ENCODE measurements around the gene PTGER4. TPM values are rescaled to one million over a fixed set of nuclear protein-coding genes. Genes with fewer than 3 reads are reported as not detected.
"Not testable (repeated sequence)": the region's sequence is repeated elsewhere in the genome, so short reads cannot be mapped to it uniquely, and the experiment has no call there.

The PTGER4 gene
- total RNA-seq, 1 donor from 2014 or later, result 4.9 TPM

DNA sequence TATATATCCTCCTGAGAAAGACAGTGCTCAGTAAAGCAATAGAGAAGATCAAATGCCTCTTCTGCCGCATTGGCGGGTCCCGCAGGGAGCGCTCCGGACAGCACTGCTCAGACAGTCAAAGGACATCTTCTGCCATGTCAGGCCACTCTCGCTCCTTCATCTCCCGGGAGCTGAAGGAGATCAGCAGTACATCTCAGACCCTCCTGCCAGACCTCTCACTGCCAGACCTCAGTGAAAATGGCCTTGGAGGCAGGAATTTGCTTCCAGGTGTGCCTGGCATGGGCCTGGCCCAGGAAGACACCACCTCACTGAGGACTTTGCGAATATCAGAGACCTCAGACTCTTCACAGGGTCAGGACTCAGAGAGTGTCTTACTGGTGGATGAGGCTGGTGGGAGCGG lies 12.2 kb downstream of the PTGER4 start:
- H3K4me3 Mint-ChIP-seq (ENCODE audit: unreplicated experiment), result no peak overlapping the region

DNA sequence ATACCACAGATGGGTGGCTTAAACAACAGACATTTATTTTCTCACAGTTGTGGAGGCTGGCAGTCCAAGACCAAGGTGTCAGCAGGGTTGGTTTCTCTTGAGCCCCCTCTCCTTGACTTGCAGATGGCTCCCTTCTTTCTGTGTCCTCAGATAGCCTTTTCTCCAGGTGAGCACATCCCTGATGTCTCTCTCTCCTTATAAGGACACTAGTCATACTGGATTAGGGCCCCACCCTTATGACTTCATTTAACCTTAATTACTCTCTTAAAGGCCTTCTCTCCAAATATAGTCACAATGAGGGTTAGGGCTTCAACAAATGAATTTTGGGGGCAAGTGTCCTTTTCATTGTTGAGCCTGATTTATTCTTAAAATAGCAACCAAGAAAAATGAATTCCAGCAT lies 14.7 kb downstream of the PTGER4 start:
- no peak for DNase-seq (ENCODE audit: low spot score)
- TF ChIP-seq, protein P1, sequence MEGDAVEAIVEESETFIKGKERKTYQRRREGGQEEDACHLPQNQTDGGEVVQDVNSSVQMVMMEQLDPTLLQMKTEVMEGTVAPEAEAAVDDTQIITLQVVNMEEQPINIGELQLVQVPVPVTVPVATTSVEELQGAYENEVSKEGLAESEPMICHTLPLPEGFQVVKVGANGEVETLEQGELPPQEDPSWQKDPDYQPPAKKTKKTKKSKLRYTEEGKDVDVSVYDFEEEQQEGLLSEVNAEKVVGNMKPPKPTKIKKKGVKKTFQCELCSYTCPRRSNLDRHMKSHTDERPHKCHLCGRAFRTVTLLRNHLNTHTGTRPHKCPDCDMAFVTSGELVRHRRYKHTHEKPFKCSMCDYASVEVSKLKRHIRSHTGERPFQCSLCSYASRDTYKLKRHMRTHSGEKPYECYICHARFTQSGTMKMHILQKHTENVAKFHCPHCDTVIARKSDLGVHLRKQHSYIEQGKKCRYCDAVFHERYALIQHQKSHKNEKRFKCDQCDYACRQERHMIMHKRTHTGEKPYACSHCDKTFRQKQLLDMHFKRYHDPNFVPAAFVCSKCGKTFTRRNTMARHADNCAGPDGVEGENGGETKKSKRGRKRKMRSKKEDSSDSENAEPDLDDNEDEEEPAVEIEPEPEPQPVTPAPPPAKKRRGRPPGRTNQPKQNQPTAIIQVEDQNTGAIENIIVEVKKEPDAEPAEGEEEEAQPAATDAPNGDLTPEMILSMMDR (IDR thresholded peaks at IDR 0.05), result no peak
- Mint-ChIP-seq H3K4me3 (ENCODE audit: unreplicated experiment) (no peak overlapping the region), H3K9me3 (ENCODE audit: low read depth) (peaks cover 3% of the 10 kb centered on the region), H3K4me1 (ENCODE audit: low read depth) (peaks cover 3% of the 10 kb centered on the region), H3K27ac (ENCODE audit: unreplicated experiment) (no peak overlapping the region), H3K36me3 (ENCODE audit: low read depth) (peaks cover 6% of the 10 kb centered on the region), H3K27me3 (ENCODE audit: low read depth) (no peaks in the 10 kb centered on the region)

More for the DNA sequence above, 12.2 kb downstream of the PTGER4 start:
- Mint-ChIP-seq H3K4me1 (ENCODE audit: low read depth) (peaks cover 27% of the 10 kb centered on the region), H3K27ac (ENCODE audit: unreplicated experiment) (peak overlapping the region; percentile 17), H3K27me3 (ENCODE audit: low read depth) (no peaks in the 10 kb centered on the region), H3K36me3 (ENCODE audit: low read depth) (peaks cover 6% of the 10 kb centered on the region), H3K9me3 (ENCODE audit: low read depth) (peaks cover 3% of the 10 kb centered on the region)
- TF ChIP-seq, protein P1 (IDR thresholded peaks at IDR 0.05), result no peak
- no peak for DNase-seq (ENCODE audit: low spot score)

DNA sequence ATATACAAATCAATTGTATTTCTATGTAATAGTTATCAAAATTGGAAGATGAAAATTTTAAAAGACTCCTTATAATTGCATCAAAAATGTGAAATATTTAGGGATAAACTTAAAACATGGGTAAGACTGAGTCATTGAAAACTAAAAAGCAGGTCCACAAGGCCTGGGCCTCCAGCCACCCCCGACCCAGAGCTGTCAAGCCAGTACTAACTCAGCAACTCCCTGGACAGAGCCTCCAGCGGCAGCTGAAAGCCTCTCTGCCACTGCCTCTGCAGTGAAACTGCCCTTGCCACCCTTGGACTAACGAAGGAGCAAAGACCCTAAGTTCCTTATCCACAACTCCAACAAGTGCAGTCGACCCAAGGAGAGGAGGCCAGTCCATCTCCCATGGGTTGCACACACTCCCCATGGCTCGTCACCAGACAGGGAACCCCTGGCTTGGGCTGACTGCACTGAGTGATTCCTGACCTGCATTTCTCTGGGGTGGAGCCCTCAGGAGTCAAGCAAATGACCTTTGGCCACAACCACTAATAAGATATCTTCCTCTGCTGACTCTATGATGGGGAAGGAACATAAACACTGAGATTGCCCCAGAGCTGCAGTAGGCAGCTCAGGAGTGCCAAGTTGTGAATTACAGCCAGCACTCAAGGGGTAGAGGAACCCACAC lies 20.5 kb downstream of the PTGER4 start:
- TF ChIP-seq, protein P1 (IDR thresholded peaks at IDR 0.05), result no peak
- no peak overlapping the region for H3K27ac Mint-ChIP-seq (ENCODE audit: unreplicated experiment)
- no peak for DNase-seq (ENCODE audit: low spot score)
- no peaks in the 10 kb centered on the region for H3K27me3 Mint-ChIP-seq (ENCODE audit: low read depth)
- H3K9me3 Mint-ChIP-seq (ENCODE audit: low read depth), result peaks cover 36% of the 10 kb centered on the region
- H3K4me3 Mint-ChIP-seq (ENCODE audit: unreplicated experiment), result no peak overlapping the region
- H3K4me1 Mint-ChIP-seq (ENCODE audit: low read depth), result no peaks in the 10 kb centered on the region
- H3K36me3 Mint-ChIP-seq (ENCODE audit: low read depth), result peaks cover 24% of the 10 kb centered on the region

DNA sequence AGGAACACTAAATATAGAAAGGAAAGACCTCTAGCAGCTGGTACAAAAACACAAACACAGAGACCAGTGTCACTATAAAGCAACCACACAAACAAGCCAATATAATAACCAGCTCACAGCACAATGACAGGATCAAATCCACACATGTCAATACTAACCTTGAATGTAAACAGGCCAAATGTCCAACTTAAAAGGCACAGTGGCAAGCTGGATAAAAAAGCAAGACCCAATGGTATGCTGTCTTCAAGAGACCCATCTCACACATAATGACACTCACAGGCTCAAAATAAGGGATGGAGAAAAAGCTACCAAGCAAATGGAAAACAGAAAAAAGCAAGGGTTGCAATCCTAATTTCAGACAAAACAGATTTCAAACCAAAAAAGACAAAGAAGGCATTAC lies 22.3 kb downstream of the PTGER4 start:
- H3K4me3 Mint-ChIP-seq (ENCODE audit: unreplicated experiment); H3K27me3 Mint-ChIP-seq (ENCODE audit: low read depth); DNase-seq (ENCODE audit: low spot score); H3K27ac Mint-ChIP-seq (ENCODE audit: unreplicated experiment); H3K4me1 Mint-ChIP-seq (ENCODE audit: low read depth): not testable (repeated sequence)
- peaks cover 44% of the 10 kb centered on the region for H3K9me3 Mint-ChIP-seq (ENCODE audit: low read depth)
- H3K36me3 Mint-ChIP-seq (ENCODE audit: low read depth), result peaks cover 30% of the 10 kb centered on the region

DNA sequence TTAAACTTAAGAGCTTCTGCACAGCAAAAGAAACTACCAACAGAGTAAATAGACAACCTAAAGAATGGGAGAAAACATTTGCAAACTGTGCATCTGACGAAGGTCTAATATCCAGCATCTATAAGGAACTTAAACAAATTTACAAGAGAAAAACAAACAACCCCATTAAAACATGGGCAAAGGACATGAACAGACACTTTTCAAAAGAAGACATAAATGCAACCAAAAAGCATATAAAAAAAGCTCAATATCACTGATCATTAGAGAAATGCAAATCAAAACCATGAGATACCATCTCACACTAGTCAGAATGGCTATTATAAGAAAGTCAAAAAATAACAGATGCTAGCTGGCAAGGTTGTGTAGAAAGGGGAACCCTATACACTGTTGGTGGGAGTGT lies 25.8 kb downstream of the PTGER4 start:
- H3K27me3 Mint-ChIP-seq (ENCODE audit: low read depth), result not testable (repeated sequence)

DNA sequence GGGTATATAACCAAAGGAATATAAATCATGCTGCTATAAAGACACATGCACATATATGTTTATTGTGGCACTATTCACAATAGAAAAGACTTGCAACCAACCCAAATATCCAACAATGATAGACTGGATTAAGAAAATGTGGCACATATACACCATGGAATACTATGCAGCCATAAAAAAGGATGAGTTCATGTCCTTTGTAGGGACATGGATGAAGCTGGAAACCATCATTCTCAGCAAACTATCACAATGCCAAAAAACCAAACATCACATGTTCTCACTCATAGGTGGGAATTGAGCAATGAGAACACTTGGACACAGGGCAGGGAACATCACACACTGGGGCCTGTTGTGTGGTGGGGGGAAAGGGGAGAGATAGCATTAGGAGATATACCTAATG lies 30.9 kb downstream of the PTGER4 start:
- H3K27ac Mint-ChIP-seq (ENCODE audit: unreplicated experiment), result not testable (repeated sequence)

More for the DNA sequence above, 25.8 kb downstream of the PTGER4 start:
- not testable (repeated sequence) for H3K4me3 Mint-ChIP-seq (ENCODE audit: unreplicated experiment); H3K27ac Mint-ChIP-seq (ENCODE audit: unreplicated experiment); DNase-seq (ENCODE audit: low spot score); H3K4me1 Mint-ChIP-seq (ENCODE audit: low read depth)
- peaks cover 46% of the 10 kb centered on the region for H3K36me3 Mint-ChIP-seq (ENCODE audit: low read depth)
- peaks cover 51% of the 10 kb centered on the region for H3K9me3 Mint-ChIP-seq (ENCODE audit: low read depth)

DNA sequence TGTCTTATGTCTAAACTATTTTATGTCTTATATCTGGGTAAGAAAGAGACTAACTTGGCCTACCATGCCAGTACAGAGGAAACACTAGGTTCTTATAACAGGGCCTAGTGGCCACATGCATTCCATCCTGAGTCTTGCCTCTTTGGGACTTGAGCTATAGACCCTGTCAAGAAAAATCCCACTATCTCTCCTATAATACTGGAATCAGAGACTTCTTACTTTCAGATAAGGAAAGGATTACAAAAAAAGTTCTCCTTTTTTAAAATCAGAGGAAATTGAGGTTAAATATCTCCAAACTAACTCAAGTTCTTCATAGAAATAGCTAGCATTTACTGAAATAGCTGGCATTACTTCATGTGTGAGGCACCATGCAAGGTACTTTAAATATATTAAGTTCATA lies 34.3 kb downstream of the PTGER4 start:
- DNase-seq (ENCODE audit: low spot score), result no peak
- Mint-ChIP-seq H3K27ac (ENCODE audit: unreplicated experiment) (no peak overlapping the region), H3K27me3 (ENCODE audit: low read depth) (no peaks in the 10 kb centered on the region), H3K4me1 (ENCODE audit: low read depth) (peaks cover 7% of the 10 kb centered on the region), H3K36me3 (ENCODE audit: low read depth) (peaks cover 8% of the 10 kb centered on the region), H3K9me3 (ENCODE audit: low read depth) (no peaks in the 10 kb centered on the region), H3K4me3 (ENCODE audit: unreplicated experiment) (no peak overlapping the region)
- TF ChIP-seq, protein P1 (IDR thresholded peaks at IDR 0.05), result no peak

More for the DNA sequence above, 30.9 kb downstream of the PTGER4 start:
- peaks cover 12% of the 10 kb centered on the region for H3K9me3 Mint-ChIP-seq (ENCODE audit: low read depth)
- H3K4me1 Mint-ChIP-seq (ENCODE audit: low read depth); H3K4me3 Mint-ChIP-seq (ENCODE audit: unreplicated experiment); H3K27me3 Mint-ChIP-seq (ENCODE audit: low read depth); DNase-seq (ENCODE audit: low spot score): not testable (repeated sequence)
- H3K36me3 Mint-ChIP-seq (ENCODE audit: low read depth), result peaks cover 20% of the 10 kb centered on the region
